K562 (cell line): ENCODE results near the gene CNTN5.

Source experiments
- GTF2F1 ChIP-seq: IDR thresholded peaks from 2 replicates; pipeline ENCODE4 v1.6.1; 2011; ENCODE audit warnings: low read depth, low read length, improper control_type of control experiment
- KDM4B ChIP-seq, 2 experiments: fragments of 450-650 bp in 1 of 2; sonication (generic) in 1 of 2; IDR thresholded peaks; 2 replicates each; pipeline ENCODE4 v1.6.1; 2016 to 2017; ENCODE audit warnings: borderline replicate concordance in 2 of 2, antibody characterized with exemption in 1 of 2, low read depth in 1 of 2, mild to moderate bottlenecking in 1 of 2
- NR2C2 ChIP-seq, 2 experiments: fragments of 200-800 bp in 1 of 2; sonication (Bioruptor generic) in 1 of 2; sonication (generic) in 1 of 2; formaldehyde crosslinking in 1 of 2; IDR thresholded peaks; 2 replicates each; pipeline versions ENCODE4 v1.6.1 to v1.8.0; 2016 to 2022; ENCODE audit warnings: mild to moderate bottlenecking in 1 of 2, missing compliant biosample characterization in 1 of 2, missing genetic modification characterization in 1 of 2, missing genetic modification reagents in 1 of 2
- SPI1 ChIP-seq: IDR thresholded peaks from 2 replicates; pipeline ENCODE4 v1.6.1; 2011; ENCODE audit warnings: low read depth, low read length, control low read depth, borderline replicate concordance
- TAF1 ChIP-seq: IDR thresholded peaks from 2 replicates; pipeline ENCODE4 v1.6.1; 2011; ENCODE audit warnings: mild to moderate bottlenecking, low read length, moderate library complexity; ENCODE audit not compliant: insufficient read depth, control insufficient read depth, severe bottlenecking; ENCODE audit errors: extremely low read depth
- TARDBP ChIP-seq: fragments of 450-650 bp; IDR thresholded peaks from 2 replicates; pipeline ENCODE4 v1.6.1; 2016
- U2AF1 ChIP-seq: fragments of 200-400 bp; formaldehyde crosslinking; optimal IDR thresholded peaks from 2 replicates; pipeline ENCODE3; 2017; ENCODE audit warnings: mild to moderate bottlenecking, low read depth, low read length, moderate library complexity
- YY1 ChIP-seq, 3 experiments: IDR thresholded peaks; 2 replicates each; pipeline ENCODE4 v1.6.1; 2011; ENCODE audit warnings: low read length in 2 of 3, mild to moderate bottlenecking in 2 of 3, moderate library complexity in 2 of 3, borderline replicate concordance in 1 of 3, control low read depth in 1 of 3, low read depth in 1 of 3; ENCODE audit not compliant: insufficient read depth in 3 of 3, insufficient replicate concordance in 2 of 3, control insufficient read depth in 1 of 3, insufficient read length in 1 of 3; ENCODE audit errors: extremely low read depth in 1 of 3
- ZEB2 ChIP-seq: fragments of 450-650 bp; IDR thresholded peaks from 2 replicates; pipeline ENCODE4 v1.6.1; 2016
- ZNF324 ChIP-seq: fragments of 250-450 bp; sonication (Bioruptor Pico); IDR thresholded peaks from 2 replicates; pipeline ENCODE4 v1.4.0; 2020; ENCODE audit warnings: mild to moderate bottlenecking
- TF ChIP-seq, protein P1 (sequence below): IDR thresholded peaks from 3 replicates; pipeline ENCODE4 v1.6.1; 2011; ENCODE audit warnings: borderline replicate concordance, mild to moderate bottlenecking, moderate library complexity; ENCODE audit not compliant: insufficient read length; ENCODE audit errors: extremely low read depth
- TF ChIP-seq, protein P2 (sequence below): IDR thresholded peaks from 3 replicates; pipeline ENCODE4 v1.6.1; 2011; ENCODE audit warnings: borderline replicate concordance, mild to moderate bottlenecking; ENCODE audit not compliant: insufficient read length, insufficient read depth
- TF ChIP-seq, protein P3 (sequence below), 3 experiments: IDR thresholded peaks in 2 of 3; conservative IDR thresholded peaks in 1 of 3; 2 replicates each; pipeline ENCODE4 v1.5.1; 2011 to 2012; ENCODE audit warnings: low read length in 3 of 3, mild to moderate bottlenecking in 3 of 3, control low read depth in 2 of 3, improper control_type of control experiment in 1 of 3, inconsistent platforms in 1 of 3, low read depth in 1 of 3, mixed read lengths in 1 of 3, moderate library complexity in 1 of 3; ENCODE audit not compliant: insufficient read depth in 2 of 3

DNA sequence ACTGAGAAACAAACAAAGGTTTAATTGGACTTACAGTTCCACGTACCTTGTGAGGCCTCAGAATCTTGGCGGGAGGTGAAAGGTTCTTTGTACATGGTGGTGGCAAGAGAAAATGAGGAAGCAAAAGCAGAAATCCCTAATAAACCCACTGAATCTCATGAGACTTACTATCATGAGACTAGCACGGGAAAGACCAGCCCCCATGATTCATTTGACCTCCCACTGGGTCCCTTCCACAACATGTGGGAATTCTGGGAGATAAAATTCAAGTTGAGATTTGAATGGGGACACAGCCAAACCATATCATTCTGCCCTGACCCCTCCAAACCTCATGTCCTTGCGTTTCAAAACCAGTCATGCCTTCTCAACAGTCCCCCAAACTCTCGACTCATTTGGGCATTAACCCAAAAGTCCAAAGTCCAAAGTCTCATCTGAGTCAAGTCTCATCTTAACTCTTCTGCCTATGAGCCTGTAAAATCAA, 617.4 kb downstream of the CNTN5 start:
- TF ChIP-seq ZEB2 (no peak), TAF1 (no peak), GTF2F1 (no peak), SPI1 (no peak), ZNF324 (CRISPR knock-in tag) (no peak), NR2C2 (CRISPR knock-in tag; IDR thresholded peaks at IDR 0.05) (no peak), NR2C2 (tag; IDR thresholded peaks at IDR 0.05) (no peak), U2AF1 (no peak), KDM4B (IDR thresholded peaks at IDR 0.05; ENCODE audit: borderline replicate concordance in 2 of 2, low read depth in 1 of 2) (no peak), TARDBP (no peak), YY1 (IDR thresholded peaks at IDR 0.05; ENCODE audit: borderline replicate concordance in 1 of 3, control insufficient read depth in 1 of 3, extremely low read depth in 1 of 3, insufficient read depth in 3 of 3, insufficient read length in 1 of 3, insufficient replicate concordance in 2 of 3, low read depth in 1 of 3, low read length in 2 of 3) (no peak)
- TF ChIP-seq, protein P1, sequence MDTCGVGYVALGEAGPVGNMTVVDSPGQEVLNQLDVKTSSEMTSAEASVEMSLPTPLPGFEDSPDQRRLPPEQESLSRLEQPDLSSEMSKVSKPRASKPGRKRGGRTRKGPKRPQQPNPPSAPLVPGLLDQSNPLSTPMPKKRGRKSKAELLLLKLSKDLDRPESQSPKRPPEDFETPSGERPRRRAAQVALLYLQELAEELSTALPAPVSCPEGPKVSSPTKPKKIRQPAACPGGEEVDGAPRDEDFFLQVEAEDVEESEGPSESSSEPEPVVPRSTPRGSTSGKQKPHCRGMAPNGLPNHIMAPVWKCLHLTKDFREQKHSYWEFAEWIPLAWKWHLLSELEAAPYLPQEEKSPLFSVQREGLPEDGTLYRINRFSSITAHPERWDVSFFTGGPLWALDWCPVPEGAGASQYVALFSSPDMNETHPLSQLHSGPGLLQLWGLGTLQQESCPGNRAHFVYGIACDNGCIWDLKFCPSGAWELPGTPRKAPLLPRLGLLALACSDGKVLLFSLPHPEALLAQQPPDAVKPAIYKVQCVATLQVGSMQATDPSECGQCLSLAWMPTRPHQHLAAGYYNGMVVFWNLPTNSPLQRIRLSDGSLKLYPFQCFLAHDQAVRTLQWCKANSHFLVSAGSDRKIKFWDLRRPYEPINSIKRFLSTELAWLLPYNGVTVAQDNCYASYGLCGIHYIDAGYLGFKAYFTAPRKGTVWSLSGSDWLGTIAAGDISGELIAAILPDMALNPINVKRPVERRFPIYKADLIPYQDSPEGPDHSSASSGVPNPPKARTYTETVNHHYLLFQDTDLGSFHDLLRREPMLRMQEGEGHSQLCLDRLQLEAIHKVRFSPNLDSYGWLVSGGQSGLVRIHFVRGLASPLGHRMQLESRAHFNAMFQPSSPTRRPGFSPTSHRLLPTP: no peak
- TF ChIP-seq, protein P2, sequence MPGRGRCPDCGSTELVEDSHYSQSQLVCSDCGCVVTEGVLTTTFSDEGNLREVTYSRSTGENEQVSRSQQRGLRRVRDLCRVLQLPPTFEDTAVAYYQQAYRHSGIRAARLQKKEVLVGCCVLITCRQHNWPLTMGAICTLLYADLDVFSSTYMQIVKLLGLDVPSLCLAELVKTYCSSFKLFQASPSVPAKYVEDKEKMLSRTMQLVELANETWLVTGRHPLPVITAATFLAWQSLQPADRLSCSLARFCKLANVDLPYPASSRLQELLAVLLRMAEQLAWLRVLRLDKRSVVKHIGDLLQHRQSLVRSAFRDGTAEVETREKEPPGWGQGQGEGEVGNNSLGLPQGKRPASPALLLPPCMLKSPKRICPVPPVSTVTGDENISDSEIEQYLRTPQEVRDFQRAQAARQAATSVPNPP: no peak
- TF ChIP-seq, protein P3, sequence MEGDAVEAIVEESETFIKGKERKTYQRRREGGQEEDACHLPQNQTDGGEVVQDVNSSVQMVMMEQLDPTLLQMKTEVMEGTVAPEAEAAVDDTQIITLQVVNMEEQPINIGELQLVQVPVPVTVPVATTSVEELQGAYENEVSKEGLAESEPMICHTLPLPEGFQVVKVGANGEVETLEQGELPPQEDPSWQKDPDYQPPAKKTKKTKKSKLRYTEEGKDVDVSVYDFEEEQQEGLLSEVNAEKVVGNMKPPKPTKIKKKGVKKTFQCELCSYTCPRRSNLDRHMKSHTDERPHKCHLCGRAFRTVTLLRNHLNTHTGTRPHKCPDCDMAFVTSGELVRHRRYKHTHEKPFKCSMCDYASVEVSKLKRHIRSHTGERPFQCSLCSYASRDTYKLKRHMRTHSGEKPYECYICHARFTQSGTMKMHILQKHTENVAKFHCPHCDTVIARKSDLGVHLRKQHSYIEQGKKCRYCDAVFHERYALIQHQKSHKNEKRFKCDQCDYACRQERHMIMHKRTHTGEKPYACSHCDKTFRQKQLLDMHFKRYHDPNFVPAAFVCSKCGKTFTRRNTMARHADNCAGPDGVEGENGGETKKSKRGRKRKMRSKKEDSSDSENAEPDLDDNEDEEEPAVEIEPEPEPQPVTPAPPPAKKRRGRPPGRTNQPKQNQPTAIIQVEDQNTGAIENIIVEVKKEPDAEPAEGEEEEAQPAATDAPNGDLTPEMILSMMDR (IDR thresholded peaks at IDR 0.05 in 2 of 3, conservative IDR thresholded peaks at IDR 0.05 in 1 of 3; ENCODE audit: insufficient read depth in 2 of 3, low read depth in 1 of 3, low read length in 3 of 3): no peak
